Activated CD8-positive, alpha-beta T cell treated with anti-CD3 and anti-CD28 coated beads for 36 hours (primary cell): ENCODE measurements around the gene SLC25A42. TPM values are rescaled to one million over a fixed set of nuclear protein-coding genes. Genes with fewer than 3 reads are reported as not detected.

Experiments
- ATAC-seq: fragments of 200-7000 bp; cut with Tn5 transposase; one replicate; pipeline ENCODE4 v1.10.0; 2021; ENCODE audit warnings: mild to moderate bottlenecking, moderate library complexity
- CTCF ChIA-PET: fragments of 350-600 bp; sonication (Branson Sonifier 250); formaldehyde crosslinking; loops from one replicate; lab custom pipeline; 2021; ENCODE audit warnings: antibody characterized with exemption; lab: Charles Lee
- POLR2A ChIA-PET: fragments of 350-600 bp; sonication (Branson Sonifier 250); formaldehyde crosslinking; loops from one replicate; lab custom pipeline; 2021; ENCODE audit warnings: antibody characterized with exemption; lab: Charles Lee
- DNase-seq: peaks from one replicate; pipeline ENCODE4 v3.0.0-alpha.2; 2020
- H3K27ac Mint-ChIP-seq: one replicate; pipeline ENCODE4 v1.8.0; 2021; ENCODE audit warnings: mild to moderate bottlenecking, mixed read lengths
- H3K27me3 Mint-ChIP-seq: one replicate; pipeline ENCODE4 v1.8.0; 2021; ENCODE audit warnings: mixed read lengths
- H3K36me3 Mint-ChIP-seq: one replicate; pipeline ENCODE4 v1.8.0; 2021; ENCODE audit warnings: low read depth, mixed read lengths
- H3K4me1 Mint-ChIP-seq: one replicate; pipeline ENCODE4 v1.8.0; 2021; ENCODE audit warnings: low read depth, mixed read lengths
- H3K4me3 Mint-ChIP-seq: one replicate; pipeline ENCODE4 v1.8.0; 2021; ENCODE audit warnings: mild to moderate bottlenecking, moderate library complexity, mixed read lengths
- H3K9me3 Mint-ChIP-seq: one replicate; pipeline ENCODE4 v1.8.0; 2021; ENCODE audit warnings: mixed read lengths
- intact Hi-C: fragments of 100-400 bp; cut with micrococcal nuclease; formaldehyde crosslinking; loops from one replicate; pipeline ENCODE4 v1.10.0; 2022
- total RNA-seq, 2 experiments: library from RNA; stranded (reverse); gene quantifications; one replicate each; pipeline ENCODE4 v1.2.3, GENCODE V29; 2021
- TF ChIP-seq, protein P1 (sequence below): fragments of 200-600 bp; IDR thresholded peaks from one replicate; pipeline ENCODE4 v1.8.0; 2022; ENCODE audit warnings: antibody characterized with exemption, mild to moderate bottlenecking

The SLC25A42 gene
- total RNA-seq, 2 experiments from 2014 or later, result 10.9 to 11.1 TPM

- ChIA-PET POLR2A (interaction anchor here (1.0 to 1.1 kb wide), 2 partner anchors 58 to 91 kb away, joined by 3 to 5 read pairs; partner anchors contain the start of gene NR2C2AP), CTCF (interaction anchor here (1.1 kb wide), 1 partner anchor 44 kb away, joined by 3 read pairs; no protein-coding TSS in a partner anchor)
- Mint-ChIP-seq H3K9me3 (no peaks in the 10 kb centered on the region), H3K36me3 (no peaks in the 10 kb centered on the region), H3K4me3 (no peak overlapping the region), H3K27me3 (no peaks in the 10 kb centered on the region), H3K27ac (no peak overlapping the region), H3K4me1 (peaks cover 2% of the 10 kb centered on the region)
- DNase-seq, result no peak
- ATAC-seq, result no peak
- TF ChIP-seq, protein P1, sequence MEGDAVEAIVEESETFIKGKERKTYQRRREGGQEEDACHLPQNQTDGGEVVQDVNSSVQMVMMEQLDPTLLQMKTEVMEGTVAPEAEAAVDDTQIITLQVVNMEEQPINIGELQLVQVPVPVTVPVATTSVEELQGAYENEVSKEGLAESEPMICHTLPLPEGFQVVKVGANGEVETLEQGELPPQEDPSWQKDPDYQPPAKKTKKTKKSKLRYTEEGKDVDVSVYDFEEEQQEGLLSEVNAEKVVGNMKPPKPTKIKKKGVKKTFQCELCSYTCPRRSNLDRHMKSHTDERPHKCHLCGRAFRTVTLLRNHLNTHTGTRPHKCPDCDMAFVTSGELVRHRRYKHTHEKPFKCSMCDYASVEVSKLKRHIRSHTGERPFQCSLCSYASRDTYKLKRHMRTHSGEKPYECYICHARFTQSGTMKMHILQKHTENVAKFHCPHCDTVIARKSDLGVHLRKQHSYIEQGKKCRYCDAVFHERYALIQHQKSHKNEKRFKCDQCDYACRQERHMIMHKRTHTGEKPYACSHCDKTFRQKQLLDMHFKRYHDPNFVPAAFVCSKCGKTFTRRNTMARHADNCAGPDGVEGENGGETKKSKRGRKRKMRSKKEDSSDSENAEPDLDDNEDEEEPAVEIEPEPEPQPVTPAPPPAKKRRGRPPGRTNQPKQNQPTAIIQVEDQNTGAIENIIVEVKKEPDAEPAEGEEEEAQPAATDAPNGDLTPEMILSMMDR, result no peak
- intact Hi-C loops, result no loop called here
Measured at GRCh38 chr19:19111967-19112580, 48.3 kb downstream of the SLC25A42 start.

DNA sequence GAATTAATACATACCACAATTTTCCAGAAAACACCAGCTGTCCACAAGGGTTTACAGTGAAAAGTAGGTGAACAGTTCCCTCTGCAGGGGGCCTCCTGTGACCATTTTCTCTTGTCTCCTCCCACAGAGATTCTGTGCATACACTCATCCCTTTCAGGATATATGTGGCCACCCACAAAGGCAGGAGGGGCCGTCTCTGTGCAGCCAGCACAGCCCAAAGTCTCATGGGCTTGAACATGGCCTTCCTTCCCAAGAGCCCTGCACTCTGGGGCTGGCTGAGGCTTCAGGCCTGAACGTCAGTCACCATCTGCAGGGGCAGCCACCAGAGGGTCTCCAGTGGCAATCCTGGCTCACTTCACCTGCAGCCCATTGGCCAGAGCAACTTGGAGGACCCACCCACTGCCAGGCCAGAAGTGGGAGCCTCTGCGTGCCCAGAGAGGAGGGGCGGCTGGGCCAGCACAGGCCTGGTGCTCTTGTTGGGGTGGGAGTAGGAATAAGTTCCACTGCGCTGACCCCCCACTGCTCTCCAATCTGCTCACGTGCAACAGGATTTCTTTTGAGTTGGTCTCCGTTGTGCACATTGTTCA lies 49.3 kb downstream of the SLC25A42 start:
- peak; percentile 46 for ATAC-seq
- CTCF ChIA-PET, result interaction anchor here (0.7 kb wide), 1 partner anchor 118 kb away, joined by 3 read pairs; no protein-coding TSS in a partner anchor
- POLR2A ChIA-PET, result no interaction called here

DNA sequence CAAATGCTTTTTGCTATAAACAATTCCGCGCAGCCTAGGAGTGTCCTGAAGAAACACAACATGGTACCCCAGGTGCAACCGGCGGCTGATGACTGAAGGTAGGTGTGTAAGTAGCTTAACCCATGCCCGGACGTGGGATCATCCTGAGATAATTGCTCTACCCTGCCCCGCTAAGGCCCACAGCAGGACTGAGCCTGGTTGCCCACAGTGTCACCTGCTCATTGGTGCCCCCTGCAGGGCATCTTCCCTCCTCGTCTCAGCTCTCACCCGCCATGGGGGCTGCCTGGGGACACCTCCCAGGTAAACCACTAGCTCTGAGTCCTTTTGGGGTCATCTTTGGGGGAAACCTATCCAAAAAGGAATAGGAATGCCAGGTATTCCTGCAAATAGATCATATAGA lies 52.2 kb downstream of the SLC25A42 start:
- Mint-ChIP-seq H3K4me3 (no peak overlapping the region), H3K9me3 (no peaks in the 10 kb centered on the region), H3K27ac (no peak overlapping the region), H3K36me3 (peaks cover 6% of the 10 kb centered on the region), H3K4me1 (peaks cover 2% of the 10 kb centered on the region), H3K27me3 (no peaks in the 10 kb centered on the region)
- ATAC-seq, result peak; percentile 64
- DNase-seq, result peak; percentile 69
- TF ChIP-seq, protein P1, result peak; percentile 67
- CTCF ChIA-PET, result interaction anchor here (0.5 to 2.1 kb wide), 14 partner anchors 9 to 154 kb away, joined by 3 to 8 read pairs (median 4); partner anchors contain the start of gene SLC25A42
- POLR2A ChIA-PET, result interaction anchor here (1.1 kb wide), 1 partner anchor 8 kb away, joined by 3 read pairs; no protein-coding TSS in a partner anchor
- intact Hi-C loops, result no loop called here

More for the DNA sequence above, 49.3 kb downstream of the SLC25A42 start:
- Mint-ChIP-seq H3K4me1 (peaks cover 2% of the 10 kb centered on the region), H3K4me3 (no peak overlapping the region), H3K9me3 (no peaks in the 10 kb centered on the region), H3K36me3 (no peaks in the 10 kb centered on the region), H3K27me3 (no peaks in the 10 kb centered on the region), H3K27ac (no peak overlapping the region)
- intact Hi-C loops, result no loop called here
- TF ChIP-seq, protein P1, result no peak
- DNase-seq, result peak; percentile 21

DNA sequence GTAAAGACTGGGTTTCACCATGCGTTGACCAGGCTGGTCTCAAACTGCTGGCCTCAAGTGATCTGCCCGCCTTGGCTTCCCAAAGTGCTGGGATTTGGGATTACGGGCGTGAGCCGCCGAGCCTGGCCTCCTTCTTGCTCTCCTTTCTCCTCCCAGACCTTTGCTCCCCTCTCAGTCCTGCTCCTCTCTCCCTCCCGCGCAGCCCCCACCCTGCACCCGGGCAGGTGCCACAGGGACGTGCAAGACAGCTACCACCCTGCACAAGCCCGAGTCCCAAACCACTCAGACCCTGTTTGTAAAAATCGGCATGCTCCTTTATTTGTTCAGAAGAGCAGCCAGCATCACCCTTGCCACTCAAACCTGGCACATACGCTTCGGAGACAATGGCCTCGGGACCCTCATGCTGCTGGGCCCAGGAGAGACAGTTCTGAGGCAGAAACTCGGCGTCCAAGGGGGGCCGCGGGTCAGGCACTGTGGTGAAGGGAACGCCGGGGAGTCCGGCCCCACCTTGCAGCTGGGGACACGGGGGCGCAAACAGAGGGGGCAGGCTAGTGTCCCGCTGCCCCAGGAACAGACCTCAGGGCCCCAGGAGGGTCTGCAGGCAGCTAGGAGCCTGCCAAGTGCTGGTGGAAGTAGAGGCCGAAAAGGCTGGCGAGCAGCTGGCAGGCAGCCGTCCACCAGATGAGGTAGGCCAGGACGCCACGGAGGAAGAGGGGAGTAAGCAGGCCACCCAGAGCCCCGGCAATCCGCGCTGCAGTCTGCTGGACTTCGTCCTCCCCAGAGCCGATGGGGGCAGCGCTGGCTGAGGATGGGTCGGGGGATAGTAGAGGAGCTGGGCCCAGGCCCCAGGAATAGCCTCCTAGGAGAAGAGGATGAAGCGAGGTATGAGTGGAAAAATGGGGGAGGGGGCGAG lies 55.8 kb downstream of the SLC25A42 start:
- Mint-ChIP-seq H3K27me3 (no peaks in the 10 kb centered on the region), H3K36me3 (peaks cover 28% of the 10 kb centered on the region), H3K9me3 (peaks cover 4% of the 10 kb centered on the region), H3K4me3 (no peak overlapping the region), H3K27ac (no peak overlapping the region), H3K4me1 (no peaks in the 10 kb centered on the region)
- ATAC-seq (no peak), DNase-seq (no peak)
- CTCF ChIA-PET, result no interaction called here
- TF ChIP-seq, protein P1, result no peak
- intact Hi-C loops, result no loop called here
- POLR2A ChIA-PET, result no interaction called here
